Mesenchymal stem cell (in vitro differentiated cells and primary cell): Measurements from ENCODE around the gene SERPINA10.

Source experiments
- DNase-seq: peaks from one replicate; pipeline ENCODE4 v3.0.0-alpha.2; 2013
- H2AFZ ChIP-seq: one replicate; pipeline ENCODE4 v1.6.1; 2013; ENCODE audit warnings: low read depth, mild to moderate bottlenecking, control low read depth, inconsistent platforms, low read length, moderate library complexity
- H2AK5ac ChIP-seq: 2 replicates; pipeline ENCODE4 v1.6.1; 2013; ENCODE audit warnings: low read length, moderate library complexity, mild to moderate bottlenecking, inconsistent platforms; ENCODE audit not compliant: severe bottlenecking
- H2BK120ac ChIP-seq: one replicate; pipeline ENCODE4 v1.6.1; 2013; ENCODE audit warnings: low read depth, mild to moderate bottlenecking, inconsistent platforms, low read length, moderate library complexity
- H2BK12ac ChIP-seq, 2 experiments: one replicate each; pipeline ENCODE4 v1.6.1; 2013; ENCODE audit warnings: inconsistent platforms in 2 of 2, low read length in 2 of 2, mild to moderate bottlenecking in 2 of 2, moderate library complexity in 2 of 2, control low read depth in 1 of 2
- H2BK15ac ChIP-seq: one replicate; pipeline ENCODE4 v1.6.1; 2013; ENCODE audit warnings: mild to moderate bottlenecking, low read depth, inconsistent platforms; ENCODE audit not compliant: poor library complexity, severe bottlenecking
- H2BK5ac ChIP-seq: 2 replicates; pipeline ENCODE4 v1.6.1; 2013; ENCODE audit warnings: low read depth, mild to moderate bottlenecking, low read length, control low read depth, inconsistent platforms; ENCODE audit not compliant: poor library complexity, severe bottlenecking
- H3K14ac ChIP-seq, 2 experiments: one replicate each; pipeline ENCODE4 v1.6.1; 2013; ENCODE audit warnings: inconsistent platforms in 2 of 2, low read length in 2 of 2, control low read depth in 1 of 2, mild to moderate bottlenecking in 1 of 2, moderate library complexity in 1 of 2
- H3K18ac ChIP-seq, 2 experiments: one replicate each; pipeline ENCODE4 v1.6.1; 2013; ENCODE audit warnings: inconsistent platforms in 2 of 2, low read length in 2 of 2, control low read depth in 1 of 2, low read depth in 1 of 2, mild to moderate bottlenecking in 1 of 2
- H3K23ac ChIP-seq, 2 experiments: one replicate each; pipeline ENCODE4 v1.6.1; 2013; ENCODE audit warnings: inconsistent platforms in 2 of 2, low read length in 2 of 2, mild to moderate bottlenecking in 2 of 2, moderate library complexity in 2 of 2, control low read depth in 1 of 2
- H3K27ac ChIP-seq: 2 replicates; pipeline ENCODE4 v1.5.1; 2013; ENCODE audit warnings: mild to moderate bottlenecking, moderate library complexity, low read length, control low read depth, inconsistent platforms; ENCODE audit not compliant: poor library complexity, severe bottlenecking
- H3K27me3 ChIP-seq, 2 experiments: 2 replicates each; pipeline versions ENCODE4 v1.6.1 to v1.7.0; 2013; ENCODE audit warnings: low read length in 2 of 2, mild to moderate bottlenecking in 2 of 2, moderate library complexity in 2 of 2, control low read depth in 1 of 2, inconsistent platforms in 1 of 2; ENCODE audit not compliant: control insufficient read depth in 1 of 2, insufficient read depth in 1 of 2
- H3K36me3 ChIP-seq, 2 experiments: 2 replicates each; pipeline versions ENCODE4 v1.6.1 to v1.7.0; 2013; ENCODE audit warnings: low read length in 2 of 2, control low read depth in 1 of 2, inconsistent platforms in 1 of 2, low read depth in 1 of 2, mild to moderate bottlenecking in 1 of 2; ENCODE audit not compliant: insufficient read depth in 2 of 2, control insufficient read depth in 1 of 2
- H3K4ac ChIP-seq, 2 experiments: one replicate each; pipeline ENCODE4 v1.6.1; 2013; ENCODE audit warnings: inconsistent platforms in 2 of 2, low read length in 2 of 2, mild to moderate bottlenecking in 2 of 2, moderate library complexity in 2 of 2, control low read depth in 1 of 2, low read depth in 1 of 2
- H3K4me1 ChIP-seq: 2 replicates; pipeline ENCODE4 v1.6.1; 2013; ENCODE audit warnings: low read depth, low read length, control low read depth; ENCODE audit not compliant: control insufficient read depth, insufficient read depth
- H3K4me2 ChIP-seq: 2 replicates; pipeline ENCODE4 v1.6.1; 2013; ENCODE audit warnings: low read length, mild to moderate bottlenecking, inconsistent platforms; ENCODE audit not compliant: poor library complexity, severe bottlenecking
- H3K4me3 ChIP-seq, 2 experiments: 2 replicates each; pipeline versions ENCODE4 v1.5.1 to v1.7.0; 2013; ENCODE audit warnings: low read length in 2 of 2, mild to moderate bottlenecking in 2 of 2, control low read depth in 1 of 2, low read depth in 1 of 2; ENCODE audit not compliant: insufficient read depth in 1 of 2
- H3K79me1 ChIP-seq: replicated peaks from 2 replicates; pipeline ENCODE4 v1.6.1; 2013; ENCODE audit warnings: mild to moderate bottlenecking, control low read depth, low read length, inconsistent platforms; ENCODE audit not compliant: poor library complexity, severe bottlenecking
- H3K9ac ChIP-seq: 2 replicates; pipeline ENCODE4 v1.7.0; 2013; ENCODE audit warnings: mild to moderate bottlenecking, low read length, moderate library complexity
- H3K9me3 ChIP-seq: 2 replicates; pipeline ENCODE4 v1.7.0; 2013; ENCODE audit warnings: mild to moderate bottlenecking, low read length; ENCODE audit not compliant: control insufficient read depth
- H4K8ac ChIP-seq: one replicate; pipeline ENCODE4 v1.6.1; 2013; ENCODE audit warnings: inconsistent platforms, mild to moderate bottlenecking, low read length, moderate library complexity
- H4K91ac ChIP-seq: one replicate; pipeline ENCODE4 v1.6.1; 2013; ENCODE audit warnings: mild to moderate bottlenecking, low read length, inconsistent platforms
- WGBS: methylation state at CpG from one replicate; pipeline ENCODE4 v1.1.7; 2013; ENCODE audit warnings: mixed read lengths; 5-methylcytosine and 5-hydroxymethylcytosine counted together

Gene SERPINA10

DNA sequence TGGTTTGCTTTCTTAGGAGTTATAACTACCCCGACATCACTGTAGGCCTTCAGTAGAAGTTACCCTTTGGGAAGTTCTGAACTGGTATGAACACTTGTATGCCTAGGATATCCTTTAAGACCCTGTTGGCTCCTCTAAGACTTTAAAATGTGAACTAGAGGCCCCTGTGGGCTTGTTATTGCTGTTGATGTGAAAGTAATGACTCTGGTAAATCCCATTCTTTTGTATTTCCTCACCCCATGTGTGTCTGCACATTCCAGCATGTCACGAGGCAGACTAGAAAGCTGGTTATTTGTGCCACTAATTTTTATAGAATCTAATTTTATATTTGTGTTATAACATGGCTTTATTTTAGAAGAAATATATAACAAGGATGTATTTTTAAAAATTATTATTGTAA is 48.9 kb downstream of the SERPINA10 start:
- H3K4me1 ChIP-seq: no peaks in the 10 kb centered on the region
- no peak overlapping the region for H2BK5ac ChIP-seq
- no peak overlapping the region for H3K23ac ChIP-seq
- H3K4ac ChIP-seq: no peak overlapping the region
- H3K27me3 ChIP-seq: no peaks in the 10 kb centered on the region
- no peak overlapping the region for H4K8ac ChIP-seq
- H3K18ac ChIP-seq: no peak overlapping the region
- H4K91ac ChIP-seq: no peak overlapping the region
- H2BK12ac ChIP-seq: no peak overlapping the region
- H3K9me3 ChIP-seq: no peaks in the 10 kb centered on the region
- H3K36me3 ChIP-seq: peaks cover 0 to 7% of the 10 kb centered on the region in 2 experiments
- no peak for DNase-seq
- no peaks in the 10 kb centered on the region for H3K79me1 ChIP-seq
- WGBS: 100% methylated on average over 1 of the region's 2 CpGs
- no peak overlapping the region for H3K4me3 ChIP-seq
- H2AK5ac ChIP-seq: no peak overlapping the region
- H3K27ac ChIP-seq: no peak overlapping the region
- H2AFZ ChIP-seq: no peak overlapping the region
- no peak overlapping the region for H3K14ac ChIP-seq
- H3K4me2 ChIP-seq: no peak overlapping the region
- no peak overlapping the region for H2BK120ac ChIP-seq
- no peak overlapping the region for H2BK15ac ChIP-seq
- H3K9ac ChIP-seq: no peak overlapping the region

DNA sequence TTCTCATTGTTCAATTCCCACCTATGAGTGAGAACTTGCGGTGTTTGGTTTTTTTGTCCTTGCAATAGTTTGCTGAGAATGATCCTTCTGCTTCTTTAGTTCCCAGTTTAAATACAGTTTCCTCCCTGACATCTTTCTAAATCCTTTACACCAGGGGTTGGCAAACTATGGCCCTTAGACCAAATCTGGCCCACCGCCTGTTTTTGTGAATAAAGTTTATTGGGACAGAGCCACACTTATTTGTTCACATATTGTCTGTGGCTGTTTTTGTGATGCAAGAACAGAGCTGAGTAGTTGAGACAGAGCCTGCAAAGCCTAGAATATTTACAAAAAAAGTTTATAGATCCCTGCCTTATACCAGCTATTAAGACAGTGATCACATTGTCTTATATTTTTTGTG is 53.7 kb downstream of the SERPINA10 start:
- WGBS: 100% methylated on average over 2 of the region's 2 CpGs
- Histone ChIP-seq H4K91ac (no peak overlapping the region), H3K27me3 (no peaks in the 10 kb centered on the region), H3K4me1 (no peaks in the 10 kb centered on the region), H2BK12ac (no peak overlapping the region), H3K4me2 (no peak overlapping the region), H3K27ac (no peak overlapping the region), H2AK5ac (no peak overlapping the region), H3K36me3 (peaks cover 0 to 5% of the 10 kb centered on the region in 2 experiments), H3K9ac (no peak overlapping the region), H3K4me3 (no peak overlapping the region), H3K4ac (no peak overlapping the region), H3K14ac (no peak overlapping the region), H3K9me3 (no peaks in the 10 kb centered on the region), H2AFZ (no peak overlapping the region), H2BK5ac (no peak overlapping the region), H2BK15ac (no peak overlapping the region), H4K8ac (no peak overlapping the region), H3K79me1 (no peaks in the 10 kb centered on the region), H3K23ac (no peak overlapping the region), H2BK120ac (no peak overlapping the region), H3K18ac (no peak overlapping the region)
- no peak for DNase-seq

DNA sequence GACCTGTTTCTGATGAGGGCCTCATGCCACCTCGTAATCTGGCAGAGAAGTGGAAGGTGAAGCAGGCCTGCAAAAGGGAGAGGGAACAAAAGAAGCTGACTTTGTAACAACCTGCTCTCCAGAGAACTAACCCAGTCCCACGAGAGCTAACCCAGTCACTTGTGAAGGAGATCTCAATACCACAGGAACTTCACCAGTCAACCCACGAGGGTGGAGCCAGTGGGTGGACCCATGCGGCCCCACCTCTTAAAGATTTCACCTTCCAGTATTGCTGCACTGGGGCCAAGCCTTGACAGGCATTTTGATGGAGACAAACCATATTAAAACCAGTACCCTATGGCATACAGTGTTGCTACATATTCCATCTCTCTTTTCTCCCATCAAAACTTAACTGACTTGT is 55.1 kb downstream of the SERPINA10 start:
- Histone ChIP-seq H3K36me3 (peaks cover 0 to 5% of the 10 kb centered on the region in 2 experiments), H4K8ac (no peak overlapping the region), H3K27me3 (no peaks in the 10 kb centered on the region), H2BK15ac (no peak overlapping the region), H3K9ac (no peak overlapping the region), H3K27ac (no peak overlapping the region), H3K18ac (no peak overlapping the region), H3K79me1 (no peaks in the 10 kb centered on the region), H3K4me3 (no peak overlapping the region), H3K4ac (no peak overlapping the region), H3K4me2 (no peak overlapping the region), H2AK5ac (no peak overlapping the region), H3K23ac (no peak overlapping the region), H2AFZ (no peak overlapping the region), H3K9me3 (no peaks in the 10 kb centered on the region), H3K4me1 (no peaks in the 10 kb centered on the region), H3K14ac (no peak overlapping the region), H4K91ac (no peak overlapping the region), H2BK12ac (no peak overlapping the region), H2BK120ac (no peak overlapping the region), H2BK5ac (no peak overlapping the region)
- 55% methylated on average over 4 of the region's 4 CpGs for WGBS
- no peak for DNase-seq

DNA sequence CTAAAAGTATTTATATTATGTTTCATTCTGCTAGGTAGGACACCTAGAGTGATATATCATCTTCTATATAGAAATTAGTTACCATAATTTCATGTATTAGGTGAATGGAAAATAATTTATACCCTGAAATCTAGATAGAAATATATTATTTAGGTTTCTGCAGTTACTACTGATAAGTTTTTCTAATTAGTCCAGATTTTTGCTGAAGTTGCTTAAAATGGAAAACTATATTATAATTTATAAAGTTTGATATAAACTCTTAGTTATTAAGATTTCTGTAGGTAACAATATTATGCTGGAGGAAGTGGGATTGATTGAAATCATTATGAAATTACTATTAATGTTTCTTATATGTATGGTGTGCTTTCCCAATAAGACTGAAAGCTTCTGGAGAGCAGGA is 56.0 kb downstream of the SERPINA10 start:
- Histone ChIP-seq H2BK15ac (no peak overlapping the region), H4K8ac (no peak overlapping the region), H3K9me3 (no peaks in the 10 kb centered on the region), H3K4me1 (no peaks in the 10 kb centered on the region), H3K4me3 (no peak overlapping the region), H3K36me3 (peaks cover 0 to 5% of the 10 kb centered on the region in 2 experiments), H2AFZ (no peak overlapping the region), H3K9ac (no peak overlapping the region), H2BK12ac (no peak overlapping the region), H4K91ac (no peak overlapping the region), H2AK5ac (no peak overlapping the region), H3K27me3 (no peaks in the 10 kb centered on the region), H2BK5ac (no peak overlapping the region), H2BK120ac (no peak overlapping the region), H3K14ac (no peak overlapping the region), H3K23ac (no peak overlapping the region), H3K18ac (no peak overlapping the region), H3K27ac (no peak overlapping the region), H3K79me1 (no peaks in the 10 kb centered on the region), H3K4ac (no peak overlapping the region), H3K4me2 (no peak overlapping the region)
- DNase-seq: no peak
